Esophagus squamous epithelium (tissue), 5 donors: Measurements from ENCODE around the gene DUSP14. TPM values are rescaled to one million over a fixed set of nuclear protein-coding genes. Genes with fewer than 3 reads are reported as not detected.

Source experiments
- DNase-seq: peaks from one replicate; lab custom pipeline; 2025; lab: John Stamatoyannopoulos, UW
- H3K27ac ChIP-seq, 4 donors: fragments of 200-600 bp; sonication (generic); one replicate each; pipeline ENCODE4 v1.5.1; 2016 to 2019; ENCODE audit warnings: mild to moderate bottlenecking in 1 of 4
- H3K27me3 ChIP-seq, 4 donors: fragments of 200-600 bp; sonication (generic); 1 replicate in 3 of 4; 2 replicates in 1 of 4; pipeline versions ENCODE4 v1.5.1 to v1.6.0; 2017 to 2021; ENCODE audit warnings: antibody characterized with exemption in 1 of 4
- H3K36me3 ChIP-seq, 3 donors: fragments of 200-600 bp; sonication (generic); one replicate each; pipeline ENCODE4 v1.5.1; 2016 to 2019
- H3K4me1 ChIP-seq, 3 donors: fragments of 200-600 bp; sonication (generic); one replicate each; pipeline ENCODE4 v1.5.1; 2017 to 2019
- H3K4me3 ChIP-seq, 4 donors: fragments of 200-600 bp; sonication (generic); 1 replicate in 3 of 4; 2 replicates in 1 of 4; pipeline ENCODE4 v1.5.1; 2016 to 2019; ENCODE audit warnings: mild to moderate bottlenecking in 2 of 4, moderate library complexity in 1 of 4
- H3K9me3 ChIP-seq, 3 donors: fragments of 200-600 bp; sonication (generic); one replicate each; pipeline ENCODE4 v1.5.1; 2016 to 2019
- CTCF ChIP-seq, 6 experiments: fragments of 450-650 bp in 4 of 6; fragments of 200-600 bp in 2 of 6; sonication (generic) in 2 of 6; IDR thresholded peaks; one replicate each; pipeline ENCODE4 v1.5.1; 2016 to 2019; ENCODE audit warnings: antibody characterized with exemption in 6 of 6, mild to moderate bottlenecking in 4 of 6, moderate library complexity in 4 of 6
- POLR2A ChIP-seq, 4 donors: fragments of 450-650 bp; IDR thresholded peaks; one replicate each; pipeline ENCODE4 v1.6.1; 2017; ENCODE audit warnings: antibody characterized with exemption in 4 of 4, mild to moderate bottlenecking in 4 of 4, moderate library complexity in 3 of 4
- WGBS, 2 donors: methylation state at CpG; one replicate each; pipeline ENCODE4 v1.1.5; 2018; 5-methylcytosine and 5-hydroxymethylcytosine counted together
- intact Hi-C: fragments of 100-400 bp; cut with DNase I; formaldehyde crosslinking; loops from one replicate; pipeline ENCODE4 v1.15.0; 2022
- total RNA-seq, 4 donors: library from RNA; depleted of rRNA; stranded (reverse); fragments of >200 nt; gene quantifications; one replicate each; pipeline ENCODE4 v1.1.0, GENCODE V29; 2016
- donor health status: DM: yes; HTN: yes; CAD: no.

DUSP14 gene
- total RNA-seq, 4 donors from 2014 or later: 11.4 to 28.8 (median 20.4) TPM

GRCh38 chr17:37490022-37490587 lies 414 bp downstream of the DUSP14 start:
- TF ChIP-seq POLR2A (IDR thresholded peaks at IDR 0.05): no peak
- peak in 3 of 6 experiments; percentile 11 to 52 (median 24) for TF ChIP-seq CTCF (IDR thresholded peaks at IDR 0.05)
- no peak for DNase-seq
- H3K27me3 ChIP-seq: no peaks in the 10 kb centered on the region
- no peaks in the 10 kb centered on the region for H3K36me3 ChIP-seq
- intact Hi-C loops: no loop called here
- peak overlapping the region; percentile 74 to 91 (median 84) for H3K4me3 ChIP-seq
- H3K4me1 ChIP-seq: peaks cover 19 to 73% (median 26%) of the 10 kb centered on the region in 3 donors
- H3K27ac ChIP-seq: peak overlapping the region; percentile 90 to 97 (median 92)
- 0% methylated on average over 13 to 27 of the region's 56 CpGs for WGBS, 2 donors
- no peaks in the 10 kb centered on the region for H3K9me3 ChIP-seq

- no peak for DNase-seq
- intact Hi-C loops: no loop called here
- Histone ChIP-seq H3K9me3 (no peaks in the 10 kb centered on the region), H3K36me3 (no peaks in the 10 kb centered on the region), H3K4me3 (peak overlapping the region; percentile 74 to 91 (median 84)), H3K4me1 (peaks cover 19 to 76% (median 26%) of the 10 kb centered on the region in 3 donors), H3K27me3 (no peaks in the 10 kb centered on the region), H3K27ac (peak overlapping the region; percentile 90 to 97 (median 92))
- WGBS, 2 donors: 5 to 11% methylated on average over 18 of the region's 24 CpGs
- TF ChIP-seq CTCF (IDR thresholded peaks at IDR 0.05) (no peak), POLR2A (IDR thresholded peaks at IDR 0.05) (peak in 1 of 4 donors; percentile 31)
Observed at GRCh38 chr17:37490638-37491614, 1.2 kb downstream of the DUSP14 start.

- DNase-seq: no peak
- intact Hi-C loops: no loop called here
- H3K36me3 ChIP-seq: no peaks in the 10 kb centered on the region
- H3K4me3 ChIP-seq: peak overlapping the region in 2 of 4 donors; percentile 84 to 91
- no peaks in the 10 kb centered on the region for H3K9me3 ChIP-seq
- TF ChIP-seq POLR2A (IDR thresholded peaks at IDR 0.05): no peak
- no peak for TF ChIP-seq CTCF (IDR thresholded peaks at IDR 0.05)
- H3K27ac ChIP-seq: peak overlapping the region; percentile 90 to 97 (median 92)
- H3K27me3 ChIP-seq: no peaks in the 10 kb centered on the region
- 23 to 24% methylated on average over 4 of the region's 4 CpGs for whole genome bisulfite sequencing, 2 donors
- peaks cover 19 to 76% (median 26%) of the 10 kb centered on the region in 3 donors for H3K4me1 ChIP-seq
Observed at GRCh38 chr17:37492167-37492566, 2.5 kb downstream of the DUSP14 start.

- Histone ChIP-seq H3K9me3 (no peaks in the 10 kb centered on the region), H3K4me1 (peaks cover 11 to 63% (median 18%) of the 10 kb centered on the region in 3 donors), H3K4me3 (no peak overlapping the region), H3K36me3 (no peaks in the 10 kb centered on the region), H3K27me3 (no peaks in the 10 kb centered on the region), H3K27ac (no peak overlapping the region)
- intact Hi-C loops: no loop called here
- no peak for DNase-seq
- no peak for TF ChIP-seq CTCF (IDR thresholded peaks at IDR 0.05)
- WGBS, 2 donors: 72 to 77% methylated on average over 2 of the region's 2 CpGs
Observed at GRCh38 chr17:37493249-37494027, 3.7 kb downstream of the DUSP14 start.
